Measurements from ENCODE around the gene MACROD2.

The MACROD2 gene

GRCh38 chr20:15789079-15789478 lies 1793.8 kb downstream of the MACROD2 start:
- H3K9ac ChIP-seq (ENCODE audit: insufficient read length, low read depth) = no peak overlapping the region
- H3K4me1 ChIP-seq (ENCODE audit: insufficient read depth, insufficient read length) = no peaks in the 10 kb centered on the region
- DNase-seq (ENCODE audit: low read depth, low spot score) = peak; percentile 28
- no peak for TF ChIP-seq SUZ12 (IDR thresholded peaks at IDR 0.05; ENCODE audit: extremely low read depth, insufficient read depth, insufficient read length)
- no peak overlapping the region for H3K4me3 ChIP-seq (ENCODE audit: insufficient read length, low read depth)
- no peaks in the 10 kb centered on the region for H3K36me3 ChIP-seq (ENCODE audit: insufficient read depth, insufficient read length, low read length)
- no peaks in the 10 kb centered on the region for H3K27me3 ChIP-seq (ENCODE audit: insufficient read depth, insufficient read length)
- H3K9me3 ChIP-seq (ENCODE audit: insufficient read depth, low read length) = no peaks in the 10 kb centered on the region

- Histone ChIP-seq H3K36me3 (ENCODE audit: insufficient read depth, insufficient read length, low read length) (no peaks in the 10 kb centered on the region), H3K9ac (ENCODE audit: insufficient read length, low read depth) (no peak overlapping the region), H3K27me3 (ENCODE audit: insufficient read depth, insufficient read length) (no peaks in the 10 kb centered on the region), H3K4me1 (ENCODE audit: insufficient read depth, insufficient read length) (no peaks in the 10 kb centered on the region), H3K9me3 (ENCODE audit: insufficient read depth, low read length) (no peaks in the 10 kb centered on the region), H3K4me3 (ENCODE audit: insufficient read length, low read depth) (no peak overlapping the region)
- no peak for TF ChIP-seq SUZ12 (IDR thresholded peaks at IDR 0.05; ENCODE audit: extremely low read depth, insufficient read depth, insufficient read length)
- TF ChIP-seq YY1 (IDR thresholded peaks at IDR 0.05; ENCODE audit: insufficient read depth, insufficient read length) = no peak
- no peak for TF ChIP-seq ZNF274 (IDR thresholded peaks at IDR 0.05; ENCODE audit: low read depth, low read length)
- DNase-seq (ENCODE audit: low read depth, low spot score) = no peak
These were observed 1797.5 kb downstream of the MACROD2 start for GRCh38 chr20:15792855-15793254.

GRCh38 chr20:15794409-15794808 lies 1799.1 kb downstream of the MACROD2 start:
- H3K9ac ChIP-seq (ENCODE audit: insufficient read length, low read depth) = no peak overlapping the region
- H3K4me3 ChIP-seq (ENCODE audit: insufficient read length, low read depth) = no peak overlapping the region
- no peaks in the 10 kb centered on the region for H3K4me1 ChIP-seq (ENCODE audit: insufficient read depth, insufficient read length)
- H3K9me3 ChIP-seq (ENCODE audit: insufficient read depth, low read length) = no peaks in the 10 kb centered on the region
- no peaks in the 10 kb centered on the region for H3K36me3 ChIP-seq (ENCODE audit: insufficient read depth, insufficient read length, low read length)
- TF ChIP-seq YY1 (IDR thresholded peaks at IDR 0.05; ENCODE audit: insufficient read depth, insufficient read length) (no peak), ZNF274 (IDR thresholded peaks at IDR 0.05; ENCODE audit: low read depth, low read length) (no peak), SUZ12 (IDR thresholded peaks at IDR 0.05; ENCODE audit: extremely low read depth, insufficient read depth, insufficient read length) (no peak)
- H3K27me3 ChIP-seq (ENCODE audit: insufficient read depth, insufficient read length) = no peaks in the 10 kb centered on the region
- no peak for DNase-seq (ENCODE audit: low read depth, low spot score)

GRCh38 chr20:15795305-15796019 lies 1800.1 kb downstream of the MACROD2 start:
- H3K4me1 ChIP-seq (ENCODE audit: insufficient read depth, insufficient read length) = no peaks in the 10 kb centered on the region
- TF ChIP-seq ZNF274 (IDR thresholded peaks at IDR 0.05; ENCODE audit: low read depth, low read length) (no peak), YY1 (IDR thresholded peaks at IDR 0.05; ENCODE audit: insufficient read depth, insufficient read length) (no peak), SUZ12 (IDR thresholded peaks at IDR 0.05; ENCODE audit: extremely low read depth, insufficient read depth, insufficient read length) (no peak)

GRCh38 chr20:15799871-15800270 lies 1804.6 kb downstream of the MACROD2 start:
- no peak for DNase-seq (ENCODE audit: low read depth, low spot score)
- Histone ChIP-seq H3K36me3 (ENCODE audit: insufficient read depth, insufficient read length, low read length) (no peaks in the 10 kb centered on the region), H3K4me1 (ENCODE audit: insufficient read depth, insufficient read length) (no peaks in the 10 kb centered on the region), H3K9me3 (ENCODE audit: insufficient read depth, low read length) (no peaks in the 10 kb centered on the region), H3K27me3 (ENCODE audit: insufficient read depth, insufficient read length) (no peaks in the 10 kb centered on the region), H3K4me3 (ENCODE audit: insufficient read length, low read depth) (no peak overlapping the region), H3K9ac (ENCODE audit: insufficient read length, low read depth) (no peak overlapping the region)
- TF ChIP-seq SUZ12 (IDR thresholded peaks at IDR 0.05; ENCODE audit: extremely low read depth, insufficient read depth, insufficient read length) = no peak
- no peak for TF ChIP-seq YY1 (IDR thresholded peaks at IDR 0.05; ENCODE audit: insufficient read depth, insufficient read length)
- no peak for TF ChIP-seq ZNF274 (IDR thresholded peaks at IDR 0.05; ENCODE audit: low read depth, low read length)

More at GRCh38 chr20:15795305-15796019, 1800.1 kb downstream of the MACROD2 start:
- Histone ChIP-seq H3K9ac (ENCODE audit: insufficient read length, low read depth) (no peak overlapping the region), H3K36me3 (ENCODE audit: insufficient read depth, insufficient read length, low read length) (no peaks in the 10 kb centered on the region), H3K9me3 (ENCODE audit: insufficient read depth, low read length) (no peaks in the 10 kb centered on the region), H3K27me3 (ENCODE audit: insufficient read depth, insufficient read length) (no peaks in the 10 kb centered on the region), H3K4me3 (ENCODE audit: insufficient read length, low read depth) (no peak overlapping the region)
- no peak for DNase-seq (ENCODE audit: low read depth, low spot score)

GRCh38 chr20:15802020-15802419 lies 1806.7 kb downstream of the MACROD2 start:
- Histone ChIP-seq H3K27me3 (ENCODE audit: insufficient read depth, insufficient read length) (no peaks in the 10 kb centered on the region), H3K4me1 (ENCODE audit: insufficient read depth, insufficient read length) (no peaks in the 10 kb centered on the region), H3K9me3 (ENCODE audit: insufficient read depth, low read length) (peaks cover 2% of the 10 kb centered on the region; the same call in 1 of the 2 replicates), H3K9ac (ENCODE audit: insufficient read length, low read depth) (no peak overlapping the region), H3K36me3 (ENCODE audit: insufficient read depth, insufficient read length, low read length) (no peaks in the 10 kb centered on the region), H3K4me3 (ENCODE audit: insufficient read length, low read depth) (no peak overlapping the region)
- DNase-seq (ENCODE audit: low read depth, low spot score) = no peak
- no peak for TF ChIP-seq YY1 (IDR thresholded peaks at IDR 0.05; ENCODE audit: insufficient read depth, insufficient read length)
- no peak for TF ChIP-seq ZNF274 (IDR thresholded peaks at IDR 0.05; ENCODE audit: low read depth, low read length)
- TF ChIP-seq SUZ12 (IDR thresholded peaks at IDR 0.05; ENCODE audit: extremely low read depth, insufficient read depth, insufficient read length) = no peak

- H3K9me3 ChIP-seq (ENCODE audit: insufficient read depth, low read length) = peaks cover 21% of the 10 kb centered on the region
- TF ChIP-seq SUZ12 (IDR thresholded peaks at IDR 0.05; ENCODE audit: extremely low read depth, insufficient read depth, insufficient read length) (no peak), YY1 (IDR thresholded peaks at IDR 0.05; ENCODE audit: insufficient read depth, insufficient read length) (no peak), ZNF274 (IDR thresholded peaks at IDR 0.05; ENCODE audit: low read depth, low read length) (no peak)
- DNase-seq (ENCODE audit: low read depth, low spot score) = no peak
- no peak overlapping the region for H3K9ac ChIP-seq (ENCODE audit: insufficient read length, low read depth)
- no peaks in the 10 kb centered on the region for H3K36me3 ChIP-seq (ENCODE audit: insufficient read depth, insufficient read length, low read length)
- no peaks in the 10 kb centered on the region for H3K4me1 ChIP-seq (ENCODE audit: insufficient read depth, insufficient read length)
- no peaks in the 10 kb centered on the region for H3K27me3 ChIP-seq (ENCODE audit: insufficient read depth, insufficient read length)
- H3K4me3 ChIP-seq (ENCODE audit: insufficient read length, low read depth) = no peak overlapping the region
These were observed 1809.8 kb downstream of the MACROD2 start for GRCh38 chr20:15805154-15805553.
